Measurements from ENCODE around the gene STMND1. TPM values are rescaled to one million over a fixed set of nuclear protein-coding genes. Genes with fewer than 3 reads are reported as not detected.

STMND1 gene
- total and polyA plus RNA-seq, 2 of the 8 experiments (the other 6 are each of a cell fraction or from before 2014, with no cell fraction given): not detected

GRCh38 chr6:17058550-17058949 lies 43.3 kb upstream of the STMND1 start:
- H2BK5ac ChIP-seq (ENCODE audit: low read depth, low read length): no peak overlapping the region
- no peak overlapping the region for H3K9ac ChIP-seq (replicated peaks in 1 of 4; ENCODE audit: extremely low read depth in 1 of 4, low read depth in 3 of 4, low read length in 3 of 4)
- H3K36me3 ChIP-seq (ENCODE audit: control insufficient read depth in 2 of 4, insufficient read depth in 4 of 4, low read length in 3 of 4): no peaks in the 10 kb centered on the region; a peak in 1 of 8 replicates
- H3K9me3 ChIP-seq (ENCODE audit: insufficient read depth in 2 of 2, low read depth in 1 of 2, low read length in 1 of 2): no peaks in the 10 kb centered on the region
- H2AFZ ChIP-seq (ENCODE audit: low read length): no peak overlapping the region
- no peaks in the 10 kb centered on the region for H3K79me1 ChIP-seq (ENCODE audit: low read depth, low read length)
- no peak overlapping the region for H3K27ac ChIP-seq (ENCODE audit: low read depth, low read length)
- ChIA-PET CTCF (ENCODE audit: partially characterized antibody) (no interaction called here), POLR2A (ENCODE audit: partially characterized antibody) (no interaction called here)
- H3K27me3 ChIP-seq (replicated peaks in 1 of 4; ENCODE audit: control insufficient read depth in 3 of 4, extremely low read depth in 1 of 4, insufficient read depth in 3 of 4, low read length in 3 of 4): no peaks in the 10 kb centered on the region
- H2BK120ac ChIP-seq (replicated peaks; ENCODE audit: low read depth, low read length): no peak overlapping the region
- no peak overlapping the region for H3K18ac ChIP-seq (ENCODE audit: extremely low read depth, low read length)
- no peaks in the 10 kb centered on the region for H3K23me2 ChIP-seq (ENCODE audit: low read depth, low read length)
- no peak overlapping the region for H3K14ac ChIP-seq (ENCODE audit: insufficient read length)
- no peak overlapping the region for H2AK5ac ChIP-seq (ENCODE audit: low read depth, low read length)
- no peak overlapping the region for H2BK15ac ChIP-seq (ENCODE audit: low read length)
- TF ChIP-seq HDAC6 (IDR thresholded peaks at IDR 0.05; ENCODE audit: low read depth, low read length): no peak
- no peak for TF ChIP-seq TCF12 (IDR thresholded peaks at IDR 0.05; ENCODE audit: low read depth, low read length)
- TF ChIP-seq, protein P1, sequence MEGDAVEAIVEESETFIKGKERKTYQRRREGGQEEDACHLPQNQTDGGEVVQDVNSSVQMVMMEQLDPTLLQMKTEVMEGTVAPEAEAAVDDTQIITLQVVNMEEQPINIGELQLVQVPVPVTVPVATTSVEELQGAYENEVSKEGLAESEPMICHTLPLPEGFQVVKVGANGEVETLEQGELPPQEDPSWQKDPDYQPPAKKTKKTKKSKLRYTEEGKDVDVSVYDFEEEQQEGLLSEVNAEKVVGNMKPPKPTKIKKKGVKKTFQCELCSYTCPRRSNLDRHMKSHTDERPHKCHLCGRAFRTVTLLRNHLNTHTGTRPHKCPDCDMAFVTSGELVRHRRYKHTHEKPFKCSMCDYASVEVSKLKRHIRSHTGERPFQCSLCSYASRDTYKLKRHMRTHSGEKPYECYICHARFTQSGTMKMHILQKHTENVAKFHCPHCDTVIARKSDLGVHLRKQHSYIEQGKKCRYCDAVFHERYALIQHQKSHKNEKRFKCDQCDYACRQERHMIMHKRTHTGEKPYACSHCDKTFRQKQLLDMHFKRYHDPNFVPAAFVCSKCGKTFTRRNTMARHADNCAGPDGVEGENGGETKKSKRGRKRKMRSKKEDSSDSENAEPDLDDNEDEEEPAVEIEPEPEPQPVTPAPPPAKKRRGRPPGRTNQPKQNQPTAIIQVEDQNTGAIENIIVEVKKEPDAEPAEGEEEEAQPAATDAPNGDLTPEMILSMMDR (IDR thresholded peaks at IDR 0.05; ENCODE audit: control extremely low read depth in 1 of 3, insufficient read depth in 1 of 3, low read depth in 1 of 3, low read length in 3 of 3): no peak
- TF ChIP-seq, protein P2, sequence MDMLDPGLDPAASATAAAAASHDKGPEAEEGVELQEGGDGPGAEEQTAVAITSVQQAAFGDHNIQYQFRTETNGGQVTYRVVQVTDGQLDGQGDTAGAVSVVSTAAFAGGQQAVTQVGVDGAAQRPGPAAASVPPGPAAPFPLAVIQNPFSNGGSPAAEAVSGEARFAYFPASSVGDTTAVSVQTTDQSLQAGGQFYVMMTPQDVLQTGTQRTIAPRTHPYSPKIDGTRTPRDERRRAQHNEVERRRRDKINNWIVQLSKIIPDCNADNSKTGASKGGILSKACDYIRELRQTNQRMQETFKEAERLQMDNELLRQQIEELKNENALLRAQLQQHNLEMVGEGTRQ (IDR thresholded peaks at IDR 0.05; ENCODE audit: low read length): no peak
- no peak for TF ChIP-seq CREB1 (IDR thresholded peaks at IDR 0.05)
- TF ChIP-seq BRCA1 (IDR thresholded peaks at IDR 0.05; ENCODE audit: low read depth, low read length): no peak
- TF ChIP-seq CBX8 (IDR thresholded peaks at IDR 0.05; ENCODE audit: borderline replicate concordance, low read depth, low read length): no peak
- no peak for TF ChIP-seq KDM5A (IDR thresholded peaks at IDR 0.05; ENCODE audit: low read length)
- no peak for TF ChIP-seq SAP30 (IDR thresholded peaks at IDR 0.05; ENCODE audit: insufficient read depth, insufficient replicate concordance, low read length)
- H3K56ac ChIP-seq (replicated peaks; ENCODE audit: insufficient read length, low read depth, low read length): no peak overlapping the region
- no peaks in the 10 kb centered on the region for H4K20me1 ChIP-seq (replicated peaks in 1 of 2; ENCODE audit: control insufficient read depth in 1 of 2, insufficient read depth in 2 of 2, low read length in 2 of 2)
- DNase-seq (ENCODE audit: low read depth in 1 of 2, low spot score in 2 of 2): no peak
- no peak overlapping the region for H4K5ac ChIP-seq (ENCODE audit: insufficient read length, low read depth, low read length)
- no peak overlapping the region for H3K4ac ChIP-seq (replicated peaks; ENCODE audit: insufficient read length, low read depth, low read length)
- H3K23ac ChIP-seq (ENCODE audit: insufficient read length): no peak overlapping the region
- H4K91ac ChIP-seq (replicated peaks; ENCODE audit: insufficient read length, low read length): no peak overlapping the region
- H3K4me1 ChIP-seq (replicated peaks in 1 of 4; ENCODE audit: control insufficient read depth in 3 of 4, insufficient read depth in 4 of 4, low read length in 3 of 4): no peaks in the 10 kb centered on the region
- no peak overlapping the region for H2BK20ac ChIP-seq (ENCODE audit: low read length)
- no peak overlapping the region for H4K8ac ChIP-seq (ENCODE audit: extremely low read depth, insufficient read depth, low read length)
- WGBS, 2 experiments (ENCODE audit: extremely low coverage in 1 of 2, insufficient coverage in 1 of 2, insufficient read length in 1 of 2, insufficient replicate concordance in 2 of 2, low coverage in 1 of 2, low lambda C conversion rate in 2 of 2, missing lambda C conversion rate in 1 of 2): 93 to 100% methylated on average over 1 to 2 of the region's 2 CpGs
- no peak overlapping the region for H3K4me3 ChIP-seq (ENCODE audit: extremely low read depth in 1 of 4, insufficient read depth in 2 of 4, low read depth in 3 of 4, low read length in 4 of 4)
- no peak overlapping the region for H3K4me2 ChIP-seq (ENCODE audit: insufficient read depth in 1 of 2, low read depth in 2 of 2, low read length in 2 of 2)
- no peak overlapping the region for H2BK12ac ChIP-seq (ENCODE audit: low read depth, low read length)
- no peaks in the 10 kb centered on the region for H3K79me2 ChIP-seq (ENCODE audit: control insufficient read depth in 1 of 2, insufficient read depth in 2 of 2, low read length in 2 of 2)
- FAIRE-seq: no peak

Data from H1 (cell line).